ENCODE measurements around the gene COQ5.

The COQ5 gene

DNA sequence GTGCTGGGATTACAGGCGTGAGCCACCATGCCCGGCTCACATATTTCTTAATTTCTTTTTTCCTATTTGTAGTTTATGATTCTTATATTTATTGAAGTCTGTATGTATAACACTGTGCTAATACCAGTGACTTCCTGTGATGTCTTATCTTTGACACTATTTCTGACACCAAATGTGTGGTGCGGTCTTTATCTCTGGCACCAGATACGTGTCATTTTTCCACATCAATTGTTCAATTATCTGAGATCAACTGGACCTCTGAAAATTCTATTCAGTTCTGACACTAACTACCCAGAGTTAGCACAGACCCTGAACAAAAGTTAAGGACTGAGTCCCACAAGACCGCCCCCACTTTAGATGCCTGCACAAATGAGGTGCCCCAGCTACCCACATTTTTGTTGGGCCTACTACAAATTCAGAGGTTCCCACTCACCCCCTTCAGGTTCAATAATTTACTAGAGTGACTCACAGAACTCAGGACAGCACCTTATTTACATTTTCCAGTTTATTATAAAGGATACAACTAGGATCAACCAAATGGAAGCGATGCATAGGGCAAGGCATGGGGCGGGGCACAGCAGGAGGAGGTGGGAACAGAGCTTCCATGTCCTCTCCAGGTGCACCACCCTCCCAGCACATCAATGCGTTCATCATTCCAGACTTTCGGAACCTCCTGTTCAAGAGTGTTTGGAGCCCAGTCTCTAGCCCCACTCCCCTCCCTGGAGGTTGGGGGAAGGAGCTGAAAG lies 47.8 kb downstream of the COQ5 start:
- no peak for DNase-seq

DNA sequence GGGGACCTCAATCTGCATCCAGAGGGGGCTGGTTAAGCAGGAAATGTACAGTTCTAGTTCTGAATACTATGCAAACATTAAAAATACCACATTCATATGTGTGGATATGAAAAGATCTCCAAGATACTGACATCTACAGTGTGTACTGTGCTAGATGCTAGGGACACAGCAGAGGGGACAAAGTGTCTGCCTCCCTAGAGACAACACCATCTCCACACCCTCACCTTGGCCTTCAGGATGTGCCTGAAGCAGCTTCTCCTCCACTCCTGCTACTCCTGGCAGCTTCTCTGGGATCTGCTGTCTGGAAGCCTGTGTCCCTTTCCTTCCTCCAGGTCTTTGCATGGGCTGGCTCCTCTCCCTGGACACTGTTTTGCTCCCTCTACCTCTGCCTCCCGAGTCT lies 48.7 kb downstream of the COQ5 start:
- no peak for DNase-seq

DNA sequence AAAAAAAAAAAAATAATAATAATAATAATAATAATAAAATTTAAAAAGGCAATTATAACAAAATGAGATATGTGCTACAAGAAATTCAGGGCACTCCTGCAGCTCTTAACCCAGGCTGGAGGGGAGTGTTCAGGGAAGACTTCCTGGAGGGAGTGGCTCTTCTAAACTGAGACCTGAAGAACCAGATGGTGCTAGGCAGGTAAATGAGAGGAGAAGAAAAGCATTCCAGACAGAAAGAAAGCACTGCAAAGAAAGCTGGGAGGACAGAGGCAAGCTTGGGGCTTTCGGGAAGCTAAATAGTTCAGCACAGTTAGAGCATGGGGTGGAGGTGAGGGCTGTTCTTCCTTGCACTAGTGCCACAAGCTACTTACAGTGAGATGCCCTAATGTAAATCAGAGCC lies 49.5 kb downstream of the COQ5 start:
- DNase-seq = no peak

DNA sequence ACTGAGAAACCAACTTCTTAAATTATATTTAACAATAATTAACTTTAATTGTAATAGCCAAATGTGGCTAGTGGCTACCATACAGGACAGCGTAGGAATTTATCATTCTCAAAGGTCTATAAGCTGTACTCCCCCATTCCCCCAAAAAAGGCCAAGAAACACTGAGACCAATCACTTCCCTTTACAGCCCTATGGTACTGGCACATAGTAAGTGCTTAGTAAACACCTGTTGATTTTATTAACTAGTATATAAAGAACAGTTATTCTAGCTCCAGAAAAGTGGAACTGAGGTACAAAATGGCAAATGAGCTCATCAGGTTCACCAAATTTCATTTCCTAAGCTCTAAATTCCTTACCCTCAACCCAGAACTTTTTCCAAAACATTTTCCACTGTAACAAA lies 53.3 kb downstream of the COQ5 start:
- DNase-seq = no peak

DNA sequence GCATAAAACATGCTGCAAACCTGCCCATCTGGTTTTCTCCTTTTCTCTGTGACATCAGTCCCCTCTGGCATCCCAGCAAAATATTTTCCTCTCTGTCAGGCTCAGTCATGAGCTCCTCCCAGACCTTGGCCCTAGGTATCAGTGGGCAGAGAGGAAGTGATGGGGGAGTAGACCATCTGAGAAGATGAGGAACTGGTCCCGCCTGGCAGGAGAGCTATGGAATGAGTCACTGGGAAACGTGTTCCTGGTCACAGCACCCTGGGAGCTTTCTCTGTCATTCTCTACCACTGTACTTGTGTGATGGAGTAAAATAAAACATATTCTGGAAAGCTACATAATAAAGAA lies 54.4 kb downstream of the COQ5 start:
- no peak for DNase-seq

- no peak for DNase-seq
These were observed 54.9 kb downstream of the COQ5 start for GRCh38 chr12:120473807-120474615.

DNA sequence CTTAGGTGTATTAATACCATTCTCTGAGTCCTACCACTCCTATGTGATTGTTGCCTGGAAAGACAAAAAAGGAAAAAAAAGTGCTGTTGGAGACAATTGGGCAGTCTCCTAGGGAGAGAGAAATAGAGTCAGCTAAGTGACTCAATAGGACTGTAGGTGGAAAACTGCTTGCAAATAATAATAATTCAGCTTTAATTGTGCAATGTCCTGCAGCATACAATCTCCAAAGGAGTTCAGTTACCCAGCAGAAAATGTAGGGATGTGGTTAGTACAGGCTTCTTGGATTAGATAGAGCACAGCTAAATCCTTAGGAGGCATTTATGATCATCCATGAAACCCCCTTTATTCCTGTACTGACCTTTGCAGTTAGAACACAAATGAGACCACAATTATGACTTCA lies 56.4 kb downstream of the COQ5 start:
- DNase-seq = no peak

DNA sequence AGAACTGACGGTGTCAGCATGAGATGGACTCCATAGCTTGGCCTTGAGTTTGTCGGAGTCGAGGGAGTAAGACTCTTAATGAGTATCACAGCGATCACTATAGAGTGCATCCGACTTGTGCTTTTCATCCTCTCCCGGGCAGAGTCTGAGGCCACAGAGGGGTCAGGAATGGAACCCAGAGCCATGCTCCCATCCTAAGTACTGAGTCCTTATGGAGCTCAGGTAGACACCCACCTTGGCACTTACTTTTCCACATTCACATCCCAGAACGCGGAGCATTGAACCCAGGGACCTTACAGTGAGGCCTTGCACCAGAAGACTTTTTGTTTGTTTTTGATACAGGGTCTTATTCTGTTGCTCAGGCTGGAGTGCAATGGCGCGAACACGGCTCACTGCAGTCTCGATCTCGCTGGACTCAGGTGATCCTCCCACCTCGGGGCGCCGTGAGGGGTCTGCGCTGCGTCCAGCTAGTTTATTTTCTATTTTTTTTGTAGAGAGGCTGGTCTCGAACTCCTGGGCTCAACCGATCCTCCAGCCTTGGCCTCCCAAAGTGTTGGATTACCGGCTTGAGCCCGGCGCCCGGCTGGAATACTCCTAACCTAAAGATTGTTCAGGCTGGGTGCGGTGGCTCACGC lies 58.7 kb downstream of the COQ5 start:
- no peak for DNase-seq

DNA sequence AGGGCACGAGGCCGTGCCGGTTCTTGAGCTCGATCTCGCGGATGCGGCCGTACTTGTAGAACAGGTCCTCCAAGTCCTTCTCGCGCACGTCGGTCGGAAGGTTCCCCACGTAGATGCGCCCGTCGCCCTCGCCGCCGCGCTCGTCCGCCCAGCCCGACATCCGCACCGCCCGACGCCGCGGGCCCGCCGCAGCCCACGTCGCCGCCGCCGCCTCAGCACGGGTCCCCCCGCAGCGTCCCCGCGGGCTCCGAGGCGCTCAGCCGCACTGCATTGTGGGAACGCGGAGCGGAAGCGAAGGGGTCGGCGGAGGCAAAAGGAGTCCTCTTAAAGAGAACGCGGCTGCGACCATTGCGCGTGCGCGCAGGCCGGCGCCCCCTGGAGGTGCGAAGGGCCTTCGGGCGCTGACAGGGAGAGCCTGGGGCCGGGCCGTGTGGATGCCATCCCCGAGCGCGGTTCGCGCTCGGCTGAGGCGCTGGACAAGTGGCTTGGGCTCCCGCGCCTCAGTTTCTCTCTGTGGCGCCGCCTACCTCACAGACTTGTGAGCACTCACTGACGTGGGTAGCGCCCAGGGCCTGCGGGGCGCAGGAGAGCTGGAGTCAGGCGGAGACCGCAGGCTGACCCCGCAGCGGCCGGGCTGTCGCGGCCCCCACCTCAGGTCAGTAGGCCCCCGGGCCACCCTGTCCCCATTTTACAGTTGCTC lies 59.4 kb downstream of the COQ5 start, which contains the start of gene SRSF9:
SRSF9 (minus strand) TSS at position 299 of the 700 bp plus-strand sequence; CDS start at position 160, 139 bp downstream.
- DNase-seq = peak; percentile 98

DNA sequence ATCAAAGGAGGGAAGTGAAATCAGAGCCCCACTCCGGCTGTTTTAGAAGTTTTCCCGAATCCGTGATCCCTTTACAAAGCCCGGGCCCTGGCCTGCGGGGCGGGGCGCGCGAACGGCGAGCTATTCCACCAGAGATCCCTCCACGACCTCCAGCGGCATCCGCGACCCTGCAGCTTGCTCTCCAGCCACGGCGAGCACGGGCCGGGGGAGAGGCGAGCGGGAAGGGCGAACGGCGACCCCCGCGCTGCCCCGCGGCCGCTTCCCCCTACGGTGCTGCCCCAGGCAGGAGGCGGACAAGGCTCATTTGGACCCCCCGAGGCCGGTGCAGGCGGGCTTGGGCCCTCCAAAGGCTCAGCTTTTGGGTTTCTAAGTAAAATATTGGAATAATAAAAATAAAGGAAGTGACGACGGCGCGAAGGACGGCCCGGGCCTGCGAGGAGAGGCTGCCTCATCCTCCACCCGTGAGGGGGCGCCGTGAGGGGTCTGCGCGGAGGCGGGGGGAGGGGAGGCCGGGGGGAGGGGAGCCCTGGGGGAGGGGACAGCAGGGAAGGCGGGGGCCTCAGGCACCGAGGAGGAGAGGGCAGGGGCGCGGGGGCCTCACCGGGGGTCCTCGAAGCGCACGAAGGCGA lies 60.0 kb downstream of the COQ5 start:
- DNase-seq = no peak

- peak; percentile 62 for DNase-seq
These were observed 60.6 kb downstream of the COQ5 start for GRCh38 chr12:120468325-120468820.

DNA sequence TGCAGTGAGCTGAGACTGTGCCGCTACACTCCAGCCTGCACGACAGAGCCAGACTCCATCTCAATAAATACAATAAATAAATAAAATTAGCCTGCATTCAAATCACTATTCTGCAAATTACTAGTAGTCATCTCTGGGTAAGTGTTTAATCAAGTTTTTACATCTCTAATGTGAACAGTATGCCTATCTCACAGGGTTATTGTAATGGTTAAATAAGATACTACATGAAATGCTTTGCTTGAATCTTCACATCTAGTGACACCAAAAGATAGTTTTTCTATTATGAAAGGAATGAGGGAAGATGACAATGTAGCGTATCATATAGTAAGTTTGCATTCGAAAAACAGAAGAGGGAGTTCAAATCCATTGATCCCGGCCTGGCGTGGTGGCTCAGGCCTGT lies 61.5 kb downstream of the COQ5 start:
- DNase-seq = no peak

DNA sequence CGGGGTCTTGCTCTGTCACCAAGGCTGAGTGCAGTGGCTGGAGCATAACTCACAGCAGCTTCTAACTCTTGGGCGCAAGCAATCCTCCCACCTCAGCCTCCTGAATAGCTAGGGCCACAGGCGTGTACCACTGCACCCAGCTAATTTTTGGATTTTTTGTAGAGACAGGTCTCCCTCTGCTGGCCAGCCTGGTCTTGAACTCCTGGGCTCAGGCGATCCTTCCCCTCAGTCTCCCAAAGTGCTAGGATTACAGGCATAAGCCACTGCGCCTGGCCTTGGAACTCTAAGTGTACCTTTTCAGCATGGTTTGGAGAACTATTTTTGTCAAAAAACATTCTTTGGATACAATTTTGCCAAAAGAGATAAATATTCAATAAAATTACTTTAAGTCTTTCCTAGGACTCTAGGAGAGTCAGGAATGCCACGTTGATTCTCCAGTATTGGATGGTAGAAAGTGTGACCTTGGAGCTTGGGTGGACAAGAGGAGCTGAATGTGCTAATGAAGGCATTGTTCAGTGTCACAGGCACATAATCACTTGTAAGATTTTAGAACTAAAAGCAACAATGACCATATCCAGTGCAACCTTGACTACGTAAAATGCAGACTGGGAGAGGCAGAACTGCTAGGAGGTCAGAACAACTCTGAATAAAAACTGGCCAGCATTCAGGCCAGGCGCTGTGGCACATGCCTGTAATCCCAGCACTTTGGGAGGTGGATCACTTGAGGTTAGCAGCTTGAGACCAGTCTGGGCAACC lies 62.2 kb downstream of the COQ5 start:
- peak; percentile 72 for DNase-seq

- DNase-seq = no peak
These were observed 63.2 kb downstream of the COQ5 start for GRCh38 chr12:120465756-120466155.

GRCh38 chr12:120463712-120464111 lies 65.2 kb downstream of the COQ5 start:
- no peak for DNase-seq

DNA sequence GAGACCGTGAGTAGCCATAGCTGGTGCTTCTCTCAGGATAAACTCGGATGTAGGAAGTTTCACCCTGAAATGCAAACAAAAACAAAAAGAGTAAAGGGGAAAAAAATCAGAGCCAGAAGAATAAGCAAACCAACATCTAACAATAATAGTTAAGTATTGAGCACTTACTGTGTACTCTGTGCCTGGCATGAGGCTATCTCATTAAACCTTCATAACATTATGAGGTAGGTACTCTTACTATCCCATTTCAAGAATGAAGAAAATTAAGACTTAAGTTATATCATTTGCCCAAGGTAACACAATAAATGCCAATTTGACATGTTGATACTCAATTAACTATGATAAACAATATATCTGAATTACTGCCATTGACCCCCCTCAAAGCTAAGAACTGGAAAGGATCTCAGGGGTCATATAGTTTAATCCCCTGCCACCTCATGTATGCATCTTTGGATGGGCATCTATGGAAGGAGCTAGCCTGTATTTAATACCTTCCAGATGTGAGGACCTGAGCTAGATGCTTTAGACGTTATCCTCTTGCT lies 66.8 kb downstream of the COQ5 start:
- no peak for DNase-seq

DNA sequence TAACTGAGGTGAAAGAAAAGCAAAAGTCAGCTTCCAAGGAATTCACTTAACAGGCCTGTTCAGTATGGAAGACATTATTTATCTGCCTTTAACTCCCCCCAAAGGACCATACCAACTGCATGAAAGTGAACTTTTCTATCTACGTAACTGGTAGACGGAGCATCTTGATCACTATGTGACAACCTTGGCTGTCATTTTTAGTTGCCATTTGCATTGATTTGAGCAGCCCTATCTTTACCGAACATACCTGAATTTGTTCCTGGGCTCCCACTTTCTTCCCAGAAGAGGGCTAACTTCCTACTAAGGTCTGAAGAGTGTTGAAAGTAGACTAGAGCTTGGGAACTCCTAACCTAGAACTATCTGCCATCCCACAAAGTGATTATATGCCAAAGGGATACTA lies 68.8 kb downstream of the COQ5 start:
- no peak for DNase-seq

DNA sequence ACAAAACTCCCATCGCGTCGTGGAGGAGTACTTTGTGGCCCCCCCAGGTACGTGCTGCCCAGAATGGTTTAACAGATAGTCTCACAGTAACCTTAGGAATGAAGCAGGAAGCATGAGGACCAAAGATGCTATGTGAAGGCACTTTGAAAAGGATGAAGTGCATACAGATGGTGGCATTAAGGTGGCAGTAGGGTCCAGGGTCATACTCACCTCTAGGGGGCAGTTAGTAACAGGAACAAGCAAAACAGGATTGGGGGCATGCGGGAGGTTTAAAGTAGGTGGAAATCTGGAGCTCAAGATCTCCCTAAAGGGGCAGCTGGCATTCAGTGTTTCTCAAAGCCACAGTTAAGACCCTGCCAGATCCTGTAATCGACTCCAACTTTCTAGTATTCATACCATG lies 71.8 kb downstream of the COQ5 start:
- DNase-seq = no peak

GRCh38 chr12:120455302-120455701 lies 73.7 kb downstream of the COQ5 start:
- DNase-seq = no peak

- no peak for DNase-seq
These were observed 75.0 kb downstream of the COQ5 start for GRCh38 chr12:120453977-120454376.

Data from activated CD8-positive, alpha-beta memory T cell treated with anti-CD3 and anti-CD28 coated beads for 24 hours (primary cell).